ENCODE measurements around the gene GBGT1. TPM values are rescaled to one million over a fixed set of nuclear protein-coding genes. Genes with fewer than 3 reads are reported as not detected.

Gene GBGT1
- total RNA-seq, 1 donor from 2014 or later: 2.6 TPM

GRCh38 chr9:133122605-133122934 is 41.1 kb downstream of the GBGT1 start:
- Histone ChIP-seq H3K9me3 (ENCODE audit: control insufficient read depth in 3 of 3, low read length in 3 of 3) (no peaks in the 10 kb centered on the region), H3K4me1 (ENCODE audit: control insufficient read depth in 3 of 3, insufficient read depth in 3 of 3, low read length in 3 of 3) (peaks cover 63 to 92% (median 71%) of the 10 kb centered on the region in 3 donors), H3K27me3 (ENCODE audit: control insufficient read depth in 3 of 3, insufficient read depth in 3 of 3, low read length in 3 of 3) (no peaks in the 10 kb centered on the region), H3K4me3 (ENCODE audit: low read length in 3 of 3) (no peak overlapping the region), H3K27ac (ENCODE audit: low read depth, low read length) (peak overlapping the region; percentile 90), H3K9ac (ENCODE audit: low read depth in 1 of 3, low read length in 3 of 3) (no peak overlapping the region), H3K36me3 (ENCODE audit: control insufficient read depth in 3 of 3, insufficient read depth in 3 of 3, low read length in 3 of 3) (no peaks in the 10 kb centered on the region)

- Histone ChIP-seq H3K4me1 (ENCODE audit: control insufficient read depth in 3 of 3, insufficient read depth in 3 of 3, low read length in 3 of 3) (peaks cover 63 to 92% (median 71%) of the 10 kb centered on the region in 3 donors), H3K9me3 (ENCODE audit: control insufficient read depth in 3 of 3, low read length in 3 of 3) (no peaks in the 10 kb centered on the region), H3K36me3 (ENCODE audit: control insufficient read depth in 3 of 3, insufficient read depth in 3 of 3, low read length in 3 of 3) (no peaks in the 10 kb centered on the region), H3K27me3 (ENCODE audit: control insufficient read depth in 3 of 3, insufficient read depth in 3 of 3, low read length in 3 of 3) (no peaks in the 10 kb centered on the region), H3K27ac (ENCODE audit: low read depth, low read length) (peak overlapping the region; percentile 90), H3K4me3 (ENCODE audit: low read length in 3 of 3) (no peak overlapping the region), H3K9ac (ENCODE audit: low read depth in 1 of 3, low read length in 3 of 3) (peak overlapping the region in 2 of 3 donors; percentile 3 to 70)
Measured at GRCh38 chr9:133121915-133122550, 41.7 kb downstream of the GBGT1 start.

DNA sequence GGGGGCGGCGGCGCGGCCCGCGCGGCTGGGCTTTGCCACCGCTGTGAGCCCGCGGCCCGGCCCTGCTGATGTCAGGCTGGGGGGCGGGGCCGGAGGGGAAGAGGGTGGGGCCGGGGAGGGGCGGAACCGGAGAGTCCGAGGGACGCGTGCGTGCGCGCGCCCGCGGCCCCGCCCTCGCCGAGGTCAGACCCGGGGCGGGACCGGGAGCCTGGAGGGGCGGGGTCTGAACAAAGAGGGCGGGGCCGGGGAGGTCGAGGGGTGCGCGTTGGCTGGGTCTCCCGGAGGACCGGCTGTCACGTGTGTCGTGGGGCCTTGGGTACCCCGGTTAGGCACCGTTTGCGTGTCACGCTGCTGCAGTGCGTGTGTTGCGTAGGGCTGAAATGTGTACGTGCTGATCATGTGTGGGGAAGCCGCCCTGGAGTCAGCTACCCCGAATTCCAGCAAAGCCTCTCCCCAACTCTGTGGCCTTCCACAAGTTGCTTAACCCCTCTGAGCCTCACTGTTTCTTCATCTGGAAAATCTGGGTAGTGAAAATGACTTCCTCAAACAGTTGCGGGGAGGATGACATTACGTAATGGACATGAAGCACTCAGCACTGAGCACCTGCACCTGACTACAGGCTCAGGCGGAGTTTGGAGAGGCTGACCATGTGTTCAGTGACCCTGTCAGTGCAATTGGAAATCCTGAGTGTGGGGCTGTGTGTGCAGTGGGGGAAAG is 42.4 kb downstream of the GBGT1 start, which contains the start of gene RALGDS:
TSS of gene RALGDS (minus strand) at position 43 of the 717 bp plus-strand sequence. CDS start 86 bp downstream, outside the sequence.
- Histone ChIP-seq H3K4me1 (ENCODE audit: control insufficient read depth in 3 of 3, insufficient read depth in 3 of 3, low read length in 3 of 3) (peaks cover 63 to 92% (median 71%) of the 10 kb centered on the region in 3 donors), H3K4me3 (ENCODE audit: low read length in 3 of 3) (peak within 1 kb of the TSS; percentile 80 to 85 (median 83)), H3K36me3 (ENCODE audit: control insufficient read depth in 3 of 3, insufficient read depth in 3 of 3, low read length in 3 of 3) (no peaks in the 10 kb centered on the region), H3K9me3 (ENCODE audit: control insufficient read depth in 3 of 3, low read length in 3 of 3) (no peaks in the 10 kb centered on the region), H3K27ac (ENCODE audit: low read depth, low read length) (peak within 1 kb of the TSS; percentile 90), H3K27me3 (ENCODE audit: control insufficient read depth in 3 of 3, insufficient read depth in 3 of 3, low read length in 3 of 3) (no peaks in the 10 kb centered on the region), H3K9ac (ENCODE audit: low read depth in 1 of 3, low read length in 3 of 3) (peak within 1 kb of the TSS; percentile 84 to 91 (median 88))

- Histone ChIP-seq H3K4me3 (ENCODE audit: low read length in 3 of 3) (peak overlapping the region; percentile 80 to 85 (median 83)), H3K27ac (ENCODE audit: low read depth, low read length) (peak overlapping the region; percentile 87), H3K36me3 (ENCODE audit: control insufficient read depth in 3 of 3, insufficient read depth in 3 of 3, low read length in 3 of 3) (no peaks in the 10 kb centered on the region), H3K9ac (ENCODE audit: low read depth in 1 of 3, low read length in 3 of 3) (peak overlapping the region; percentile 84 to 91 (median 88)), H3K4me1 (ENCODE audit: control insufficient read depth in 3 of 3, insufficient read depth in 3 of 3, low read length in 3 of 3) (peaks cover 65 to 93% (median 71%) of the 10 kb centered on the region in 3 donors), H3K27me3 (ENCODE audit: control insufficient read depth in 3 of 3, insufficient read depth in 3 of 3, low read length in 3 of 3) (no peaks in the 10 kb centered on the region), H3K9me3 (ENCODE audit: control insufficient read depth in 3 of 3, low read length in 3 of 3) (no peaks in the 10 kb centered on the region)
Measured at GRCh38 chr9:133120501-133121197, 43.1 kb downstream of the GBGT1 start.

DNA sequence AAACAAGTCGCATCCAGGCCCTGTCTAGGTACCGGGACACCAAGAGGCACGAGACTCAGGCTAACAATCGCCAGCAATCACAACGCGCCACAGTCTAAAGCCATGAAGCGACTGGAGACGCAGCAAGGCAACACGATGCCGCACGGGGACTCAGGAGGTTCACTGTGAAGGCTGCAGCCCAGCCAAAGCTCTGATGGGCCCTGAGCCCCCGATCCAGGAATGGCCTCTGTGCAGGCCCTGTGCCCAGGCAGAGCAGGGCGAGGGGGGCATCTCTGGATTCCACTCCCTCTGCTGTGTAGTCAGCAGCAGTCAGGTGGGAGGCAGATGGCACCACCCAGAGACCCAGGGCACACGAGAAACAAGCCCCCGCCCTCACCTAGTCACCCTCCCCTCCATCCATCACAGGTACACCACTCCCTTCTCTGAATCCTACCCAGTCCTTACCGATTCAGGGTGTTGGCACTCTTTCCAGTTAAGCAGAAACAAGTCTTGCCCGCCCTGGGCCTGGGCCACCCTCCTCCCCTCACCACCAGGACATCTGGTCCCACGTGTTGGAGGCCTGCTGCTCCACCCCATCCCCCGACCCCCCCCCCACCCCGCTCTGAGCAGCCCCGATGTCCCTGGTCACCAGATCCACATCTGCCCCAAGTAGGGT is 43.7 kb downstream of the GBGT1 start:
- H3K4me3 ChIP-seq (ENCODE audit: low read length in 3 of 3): peak overlapping the region; percentile 80 to 85 (median 83)
- H3K4me1 ChIP-seq (ENCODE audit: control insufficient read depth in 3 of 3, insufficient read depth in 3 of 3, low read length in 3 of 3): peaks cover 70 to 93% (median 75%) of the 10 kb centered on the region in 3 donors
- no peaks in the 10 kb centered on the region for H3K9me3 ChIP-seq (ENCODE audit: control insufficient read depth in 3 of 3, low read length in 3 of 3)
- no peaks in the 10 kb centered on the region for H3K36me3 ChIP-seq (ENCODE audit: control insufficient read depth in 3 of 3, insufficient read depth in 3 of 3, low read length in 3 of 3)
- H3K9ac ChIP-seq (ENCODE audit: low read depth in 1 of 3, low read length in 3 of 3): peak overlapping the region; percentile 84 to 91 (median 88)
- H3K27ac ChIP-seq (ENCODE audit: low read depth, low read length): peak overlapping the region; percentile 87
- H3K27me3 ChIP-seq (ENCODE audit: control insufficient read depth in 3 of 3, insufficient read depth in 3 of 3, low read length in 3 of 3): no peaks in the 10 kb centered on the region

GRCh38 chr9:133119103-133119845 is 44.4 kb downstream of the GBGT1 start:
- H3K27me3 ChIP-seq (ENCODE audit: control insufficient read depth in 3 of 3, insufficient read depth in 3 of 3, low read length in 3 of 3): no peaks in the 10 kb centered on the region
- peak overlapping the region; percentile 81 to 91 (median 84) for H3K9ac ChIP-seq (ENCODE audit: low read depth in 1 of 3, low read length in 3 of 3)
- no peaks in the 10 kb centered on the region for H3K36me3 ChIP-seq (ENCODE audit: control insufficient read depth in 3 of 3, insufficient read depth in 3 of 3, low read length in 3 of 3)
- H3K4me3 ChIP-seq (ENCODE audit: low read length in 3 of 3): peak overlapping the region; percentile 80 to 85 (median 83)
- H3K9me3 ChIP-seq (ENCODE audit: control insufficient read depth in 3 of 3, low read length in 3 of 3): no peaks in the 10 kb centered on the region
- peak overlapping the region; percentile 87 for H3K27ac ChIP-seq (ENCODE audit: low read depth, low read length)
- H3K4me1 ChIP-seq (ENCODE audit: control insufficient read depth in 3 of 3, insufficient read depth in 3 of 3, low read length in 3 of 3): peaks cover 77 to 93% (median 79%) of the 10 kb centered on the region in 3 donors

DNA sequence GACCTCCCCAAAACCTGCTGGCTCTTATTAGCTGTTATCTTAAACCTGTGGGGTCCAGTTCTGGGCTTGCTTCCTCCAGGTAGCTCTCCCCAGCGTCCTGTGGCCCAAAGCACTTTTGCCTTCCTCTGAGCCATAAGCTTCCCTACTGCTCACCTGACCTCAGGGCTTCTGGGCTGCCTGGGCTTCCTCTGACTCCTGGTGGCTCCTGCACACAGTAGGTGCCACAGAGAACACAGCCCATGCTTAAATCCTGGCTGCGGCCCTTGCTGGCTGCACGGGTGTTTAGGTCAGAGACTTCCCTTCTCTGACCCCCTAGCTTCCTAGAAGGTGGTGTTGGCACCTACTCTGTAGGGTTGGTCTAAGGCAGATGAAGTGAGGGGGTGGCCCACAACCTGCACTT is 45.1 kb downstream of the GBGT1 start:
- Histone ChIP-seq H3K36me3 (ENCODE audit: control insufficient read depth in 3 of 3, insufficient read depth in 3 of 3, low read length in 3 of 3) (no peaks in the 10 kb centered on the region), H3K9me3 (ENCODE audit: control insufficient read depth in 3 of 3, low read length in 3 of 3) (no peaks in the 10 kb centered on the region), H3K27ac (ENCODE audit: low read depth, low read length) (peak overlapping the region; percentile 87), H3K4me3 (ENCODE audit: low read length in 3 of 3) (peak overlapping the region in 2 of 3 donors; percentile 54 to 85), H3K27me3 (ENCODE audit: control insufficient read depth in 3 of 3, insufficient read depth in 3 of 3, low read length in 3 of 3) (no peaks in the 10 kb centered on the region), H3K9ac (ENCODE audit: low read depth in 1 of 3, low read length in 3 of 3) (peak overlapping the region in 2 of 3 donors; percentile 81 to 84), H3K4me1 (ENCODE audit: control insufficient read depth in 3 of 3, insufficient read depth in 3 of 3, low read length in 3 of 3) (peaks cover 84 to 93% (median 87%) of the 10 kb centered on the region in 3 donors)

DNA sequence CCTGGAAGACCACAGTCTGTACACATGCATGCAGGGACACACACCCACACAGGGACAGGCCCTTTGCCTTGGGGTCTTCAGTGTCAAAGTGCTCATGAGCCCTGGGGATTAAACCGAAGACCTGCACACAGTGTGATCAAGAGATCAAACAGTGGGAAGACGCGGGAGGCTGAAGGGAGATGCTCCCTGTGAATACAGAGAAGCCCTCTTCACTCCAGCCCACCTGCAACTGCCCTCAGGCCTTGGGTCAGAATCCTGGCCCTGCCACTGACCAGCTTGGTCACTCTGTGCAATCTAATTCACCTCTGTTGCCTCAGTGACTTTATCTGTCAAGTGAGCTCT is 45.6 kb downstream of the GBGT1 start:
- no peaks in the 10 kb centered on the region for H3K27me3 ChIP-seq (ENCODE audit: control insufficient read depth in 3 of 3, insufficient read depth in 3 of 3, low read length in 3 of 3)
- peaks cover 87 to 93% (median 90%) of the 10 kb centered on the region in 3 donors for H3K4me1 ChIP-seq (ENCODE audit: control insufficient read depth in 3 of 3, insufficient read depth in 3 of 3, low read length in 3 of 3)

More for the DNA sequence above, 45.6 kb downstream of the GBGT1 start:
- no peaks in the 10 kb centered on the region for H3K9me3 ChIP-seq (ENCODE audit: control insufficient read depth in 3 of 3, low read length in 3 of 3)
- peak overlapping the region in 2 of 3 donors; percentile 27 to 81 for H3K9ac ChIP-seq (ENCODE audit: low read depth in 1 of 3, low read length in 3 of 3)
- peak overlapping the region; percentile 87 for H3K27ac ChIP-seq (ENCODE audit: low read depth, low read length)
- no peaks in the 10 kb centered on the region for H3K36me3 ChIP-seq (ENCODE audit: control insufficient read depth in 3 of 3, insufficient read depth in 3 of 3, low read length in 3 of 3)
- H3K4me3 ChIP-seq (ENCODE audit: low read length in 3 of 3): peak overlapping the region in 1 of 3 donors; percentile 29

Data from skeletal muscle tissue (tissue), 4 donors.